GM19372 (cell line): ENCODE data around the gene RNASEH2B.

Experiments used
- ATAC-seq: cut with Tn5 transposase; IDR thresholded peaks from one replicate; pipeline ENCODE4 v1.9.1; 2021; ENCODE audit warnings: mild to moderate bottlenecking, low read depth, moderate library complexity; ENCODE audit not compliant: unreplicated experiment

RNASEH2B gene

GRCh38 chr13:50934735-50935435 is 25.3 kb downstream of the RNASEH2B start:
- no peak for ATAC-seq

DNA sequence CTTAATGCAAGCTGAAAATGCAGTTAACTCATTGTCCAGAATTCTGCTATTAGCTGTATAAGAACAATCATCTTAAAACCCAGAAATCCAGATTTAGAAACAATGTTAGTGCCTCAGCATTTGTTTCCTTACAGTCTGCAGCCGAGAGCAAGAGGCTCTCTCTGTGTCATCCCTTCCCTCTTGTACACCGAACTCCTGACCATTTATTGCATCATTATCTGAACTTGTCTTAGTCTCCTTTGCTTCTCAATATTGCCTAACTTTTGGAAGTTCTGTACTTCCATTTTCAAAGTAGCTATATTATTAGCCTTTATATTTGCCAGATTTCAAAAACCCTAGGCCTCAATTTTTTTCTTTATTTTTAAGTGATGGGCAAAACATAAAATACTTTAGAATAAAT is 27.1 kb downstream of the RNASEH2B start:
- no peak for ATAC-seq

- ATAC-seq, result no peak
Measured at GRCh38 chr13:50940509-50940908, 30.9 kb downstream of the RNASEH2B start.

- no peak for ATAC-seq
Measured at GRCh38 chr13:50941146-50941545, 31.6 kb downstream of the RNASEH2B start.

DNA sequence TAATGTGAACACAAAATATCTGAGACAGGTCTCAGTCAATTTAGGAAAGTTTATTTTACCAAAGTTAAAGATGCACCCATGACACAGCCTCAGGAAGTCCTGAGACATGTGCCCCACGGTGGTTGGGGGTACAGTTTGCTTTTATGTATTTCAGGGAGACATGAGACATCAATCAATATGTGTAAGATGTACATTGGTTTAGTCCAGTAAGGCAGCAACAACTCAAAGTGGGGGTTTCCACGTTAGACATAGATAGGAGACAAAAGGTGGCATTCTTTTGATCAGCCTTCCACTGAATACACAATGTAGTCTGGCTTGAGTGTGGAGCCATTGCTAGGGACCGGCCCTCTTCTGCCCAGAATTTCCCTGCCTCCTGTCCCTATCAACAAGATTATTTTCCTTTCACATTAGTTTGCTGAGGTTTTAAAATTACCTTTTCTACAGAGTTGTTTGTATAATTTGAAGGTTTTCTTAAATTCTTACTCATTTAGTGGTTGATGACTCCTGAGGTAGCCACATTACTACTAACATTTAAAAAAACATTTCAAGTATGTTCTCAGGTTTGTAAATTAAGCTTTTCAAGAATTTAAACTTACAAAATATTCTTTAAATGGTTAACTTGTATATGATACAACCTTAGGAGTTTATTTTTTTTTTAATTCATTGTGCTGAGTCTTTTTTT is 33.2 kb downstream of the RNASEH2B start:
- ATAC-seq, result no peak

DNA sequence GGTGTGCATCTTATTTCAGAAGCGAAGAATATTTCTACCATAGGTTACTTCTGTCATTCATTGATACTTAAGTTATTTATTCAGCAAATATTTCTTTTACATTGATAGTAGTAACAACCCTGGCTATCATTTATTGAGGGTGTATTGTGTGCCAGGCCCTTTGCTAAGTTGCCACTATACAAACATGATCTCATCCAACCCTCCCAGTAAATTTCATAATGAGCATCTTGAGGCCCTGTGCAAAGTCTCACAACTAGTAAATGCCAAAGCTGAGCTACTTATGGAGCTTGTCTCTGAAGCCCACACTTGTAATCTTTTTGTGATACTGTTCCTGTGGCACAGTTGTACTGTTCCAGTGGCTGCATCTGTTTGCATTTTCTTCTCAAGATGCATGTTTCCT is 36.1 kb downstream of the RNASEH2B start:
- no peak for ATAC-seq

DNA sequence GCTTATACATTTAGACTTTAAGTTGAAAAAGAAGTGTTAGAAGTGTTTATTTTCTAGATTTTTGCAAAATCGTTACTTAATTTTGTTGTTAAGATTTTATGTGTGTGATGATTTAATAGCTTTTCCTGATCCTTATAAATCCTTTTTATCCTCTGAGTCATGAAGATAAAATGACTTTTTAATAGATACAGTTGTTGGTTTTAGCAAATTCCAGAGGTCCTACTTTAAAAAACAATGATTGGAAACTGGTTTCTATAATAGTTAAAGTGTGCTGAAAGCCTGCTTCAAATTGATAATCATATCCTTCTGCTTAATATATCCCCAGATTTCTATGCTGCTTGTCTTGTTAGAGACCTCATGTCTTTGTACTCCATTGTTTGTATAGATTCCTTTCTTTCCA is 39.0 kb downstream of the RNASEH2B start:
- ATAC-seq, result no peak

- no peak for ATAC-seq
Measured at GRCh38 chr13:50950849-50951248, 41.3 kb downstream of the RNASEH2B start.

DNA sequence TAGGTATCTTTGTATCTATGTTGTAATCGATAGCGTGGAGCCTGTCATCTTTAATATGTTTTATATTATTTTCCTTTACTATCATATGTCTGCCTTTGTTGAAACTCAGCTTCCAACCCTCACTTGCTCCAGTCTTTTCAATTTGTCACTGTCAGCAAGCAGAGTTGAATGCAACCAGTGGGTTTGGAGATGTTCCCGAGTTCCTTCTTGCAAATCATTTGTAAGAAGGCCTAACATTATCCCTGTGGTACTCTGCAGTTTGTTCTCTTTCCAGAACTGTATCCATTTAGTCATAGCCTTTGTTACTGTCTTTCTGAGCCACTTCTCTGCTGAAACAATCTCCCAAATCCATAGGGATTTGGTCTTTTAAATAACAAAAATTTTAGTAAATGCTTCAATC is 41.8 kb downstream of the RNASEH2B start:
- ATAC-seq, result no peak

DNA sequence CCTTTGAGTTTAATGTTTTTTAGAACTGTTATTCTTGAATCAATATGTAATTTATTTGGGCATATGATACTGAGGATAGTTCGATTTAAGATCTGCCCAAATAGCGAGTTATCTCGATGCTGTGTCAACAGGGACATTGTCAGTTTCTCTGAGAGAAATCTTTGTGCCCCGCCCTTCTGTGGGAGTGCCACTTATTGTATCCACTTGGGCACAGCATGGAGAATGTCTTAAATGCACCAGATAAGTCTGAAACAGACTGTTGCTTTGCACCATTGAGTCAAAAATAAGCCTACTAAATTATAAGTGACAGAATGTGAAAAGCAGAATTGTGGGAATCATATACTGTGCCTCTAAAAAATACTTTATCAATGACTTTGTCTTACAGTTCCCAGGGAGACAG is 45.6 kb downstream of the RNASEH2B start:
- no peak for ATAC-seq

GRCh38 chr13:50955798-50956197 is 46.2 kb downstream of the RNASEH2B start:
- no peak for ATAC-seq

DNA sequence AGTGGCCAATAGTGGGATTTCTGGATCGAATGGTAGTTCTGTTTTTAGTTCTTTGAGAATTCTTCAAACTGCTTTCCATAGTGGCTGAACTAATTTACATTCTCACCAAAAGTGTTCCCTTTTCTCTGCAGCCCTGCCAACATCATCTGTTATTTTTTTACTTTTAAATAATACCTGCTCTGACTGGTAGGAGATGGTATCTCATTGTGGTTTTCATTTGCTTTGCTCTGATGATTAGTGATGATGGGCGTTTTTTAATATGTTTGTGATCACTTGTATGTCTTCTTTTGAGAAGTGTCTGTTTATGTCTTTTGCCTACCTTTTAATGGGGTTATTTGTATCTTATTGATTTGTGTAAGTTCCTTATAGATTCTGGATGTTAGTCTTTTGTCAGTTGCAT is 48.0 kb downstream of the RNASEH2B start:
- ATAC-seq, result no peak

GRCh38 chr13:50969691-50970090 is 60.1 kb downstream of the RNASEH2B start:
- no peak for ATAC-seq

DNA sequence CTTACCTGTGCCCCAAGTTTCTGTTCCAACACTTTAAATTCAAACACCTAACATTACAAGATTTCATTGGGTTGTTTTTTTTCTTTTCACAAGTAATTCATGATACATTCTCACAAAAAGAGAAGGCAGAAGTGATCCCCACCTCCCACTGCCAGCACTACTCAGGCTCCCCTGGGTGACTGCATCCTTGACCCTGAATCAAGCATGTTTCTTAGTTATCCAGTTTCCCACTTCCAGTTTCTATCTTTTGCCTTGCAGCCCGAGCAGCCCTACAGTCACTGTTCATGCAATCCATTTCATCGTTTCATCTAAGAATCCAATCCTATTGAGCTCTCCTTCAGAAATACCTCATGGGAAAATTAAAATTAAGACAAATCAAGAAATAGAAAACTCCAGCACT is 61.4 kb downstream of the RNASEH2B start:
- no peak for ATAC-seq

DNA sequence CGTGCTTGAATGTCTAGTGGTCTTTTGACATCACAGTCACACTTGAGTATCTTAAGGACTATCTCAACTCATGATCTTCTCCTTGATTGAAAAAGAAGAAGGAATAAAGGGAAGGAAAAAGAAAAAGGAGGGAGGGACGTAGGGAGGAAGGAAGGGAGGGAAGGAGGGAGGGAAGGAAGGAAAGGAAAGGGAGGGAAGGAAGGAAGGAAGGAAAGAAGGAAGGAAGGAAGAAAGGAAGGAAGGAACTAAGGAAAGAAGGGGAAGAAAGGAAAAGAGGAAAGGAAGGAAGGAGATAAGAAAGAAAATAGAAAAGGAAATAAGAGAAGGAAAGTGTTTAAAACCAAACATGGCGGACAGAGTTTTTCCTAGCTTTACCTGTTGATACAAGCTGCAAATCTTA is 64.7 kb downstream of the RNASEH2B start:
- ATAC-seq, result no peak

DNA sequence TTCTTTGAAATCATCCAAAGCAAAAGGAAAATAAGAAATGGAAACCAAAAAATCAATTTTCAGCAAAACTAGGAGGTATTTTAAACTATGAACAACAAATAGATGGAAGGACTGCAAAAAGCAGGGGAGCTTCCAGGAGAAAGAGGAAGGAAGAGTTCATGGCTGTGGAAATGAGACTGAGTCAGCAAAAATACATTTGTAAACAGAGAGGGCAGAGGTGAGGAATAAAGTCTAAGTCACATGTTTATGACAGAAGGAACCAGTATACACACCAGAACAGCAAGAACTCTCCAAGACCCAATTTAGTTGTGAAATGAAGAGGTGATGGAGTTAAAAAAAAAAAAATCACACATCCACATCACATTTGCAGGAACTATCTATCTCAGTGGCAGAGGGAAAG is 69.6 kb downstream of the RNASEH2B start:
- no peak for ATAC-seq

DNA sequence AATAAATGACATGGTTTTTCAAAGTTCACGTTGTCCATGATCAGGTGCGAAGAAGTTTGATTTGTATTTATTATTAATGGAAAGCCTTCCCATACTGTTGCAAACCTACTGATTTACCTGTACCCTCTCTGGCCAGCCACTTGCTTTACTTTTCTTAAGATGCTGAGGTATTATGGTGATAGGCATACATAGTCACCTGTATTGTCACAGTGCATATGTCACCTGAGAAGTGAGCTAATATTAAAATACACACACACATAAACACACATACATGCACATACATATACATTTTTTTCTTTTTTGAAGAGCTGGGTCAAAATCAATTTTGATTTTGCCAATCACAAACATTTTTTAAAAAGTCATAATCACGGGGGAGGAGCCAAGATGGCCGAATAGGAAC is 72.1 kb downstream of the RNASEH2B start:
- ATAC-seq, result no peak

- ATAC-seq, result no peak
Measured at GRCh38 chr13:50989476-50989875, 79.9 kb downstream of the RNASEH2B start.

DNA sequence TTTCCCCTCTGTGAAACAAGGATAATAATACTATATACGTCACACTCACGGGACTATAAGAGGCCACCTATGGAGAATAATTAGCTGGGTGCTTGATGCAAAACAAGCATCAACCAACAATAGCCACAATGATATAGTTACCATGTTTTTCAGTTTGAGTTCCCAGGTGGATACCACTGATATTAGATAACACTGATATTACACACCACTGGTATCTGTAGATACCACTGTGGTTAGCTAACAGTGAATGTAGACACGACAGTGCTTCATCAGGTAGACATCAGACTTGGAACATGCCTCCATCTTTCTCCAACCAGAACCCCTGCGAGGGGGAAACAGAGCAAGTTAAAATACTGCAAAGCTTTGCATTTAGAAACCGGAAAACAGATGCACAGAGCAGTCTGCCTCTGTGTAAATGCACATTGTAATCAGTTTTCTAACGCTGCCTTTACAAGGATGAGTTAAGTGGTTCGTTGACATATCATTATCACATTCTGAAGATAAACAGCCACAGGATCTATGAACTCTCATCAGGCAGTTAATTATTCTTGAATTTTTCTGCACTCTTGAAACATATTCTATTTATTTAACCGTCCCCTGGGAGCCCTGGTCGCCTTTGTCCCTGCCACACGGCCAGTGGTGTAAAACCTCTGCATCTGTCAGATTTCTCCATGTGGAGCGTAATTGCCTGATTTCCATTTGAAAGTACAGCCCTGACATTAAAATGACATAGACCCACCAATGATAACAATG is 80.7 kb downstream of the RNASEH2B start:
- ATAC-seq, result no peak

DNA sequence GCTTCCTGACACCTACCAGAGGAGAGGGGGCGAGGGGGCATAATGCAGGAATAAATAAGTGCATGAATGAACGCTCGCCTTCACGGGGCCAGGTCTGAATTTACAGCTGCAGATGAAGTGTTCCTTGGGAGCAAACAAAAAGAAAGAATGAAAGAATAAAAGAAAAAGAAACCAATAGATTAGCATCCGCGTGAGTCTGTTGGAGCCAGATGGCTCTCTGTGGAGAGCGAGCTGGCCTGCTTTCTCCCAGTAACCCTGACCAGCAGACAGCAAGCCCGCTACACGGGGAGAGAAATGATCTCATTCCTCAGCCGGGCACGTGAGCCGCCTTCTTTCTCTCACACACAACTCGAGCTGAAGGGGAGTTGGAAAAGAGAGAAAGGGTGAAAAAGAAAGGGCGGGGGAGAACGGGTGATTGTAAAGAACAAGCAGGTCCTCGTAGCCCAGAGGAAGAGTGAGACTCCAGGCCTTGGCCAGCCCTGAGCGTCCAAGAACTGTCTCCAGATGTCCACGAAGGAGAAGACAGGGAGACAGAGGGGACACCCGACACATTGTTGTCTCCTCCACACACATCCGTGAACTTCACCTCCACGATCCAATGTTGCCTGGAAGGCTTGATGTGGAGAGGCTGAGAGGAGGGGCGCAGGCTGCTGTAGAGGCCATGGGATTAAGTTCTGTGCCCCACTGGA is 81.4 kb downstream of the RNASEH2B start:
- no peak for ATAC-seq
